ENCODE results near the gene ARHGAP1. TPM values are rescaled to one million over a fixed set of nuclear protein-coding genes. Genes with fewer than 3 reads are reported as not detected.

ARHGAP1 gene
- polyA plus RNA-seq, 3 donors: 31.6 to 59.3 (median 44.1) TPM

DNA sequence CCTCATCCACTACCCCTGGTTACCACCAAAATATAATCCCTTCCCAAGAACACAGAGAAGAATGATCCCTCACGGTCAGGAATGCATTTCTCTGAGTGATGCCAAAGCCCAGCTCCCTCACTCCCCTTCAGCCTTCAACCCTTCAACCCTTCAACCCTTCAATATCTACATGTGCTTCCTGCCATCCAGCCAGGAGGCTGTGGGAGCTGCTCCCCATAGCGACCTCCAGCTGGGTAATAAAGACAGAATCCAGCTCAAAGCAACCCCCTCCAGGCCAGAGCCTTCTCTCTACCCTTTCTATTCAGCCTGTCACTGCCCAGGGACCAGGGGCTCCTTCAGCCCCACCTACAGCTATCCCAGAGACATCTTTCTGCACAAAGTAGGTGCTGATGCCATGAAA, 2.7 kb downstream of the ARHGAP1 start:
- WGBS (ENCODE audit: insufficient coverage): 86% methylated on average over 2 of the region's 2 CpGs
- Histone ChIP-seq H3K4me3 (replicated peaks in 1 of 3; ENCODE audit: low read depth in 2 of 3, low read length in 3 of 3) (no peak overlapping the region), H3K36me3 (replicated peaks in 1 of 2; ENCODE audit: control insufficient read depth in 1 of 2, insufficient read depth in 2 of 2, low read length in 2 of 2) (peaks cover 45 to 61% of the 10 kb centered on the region in 2 donors)

DNA sequence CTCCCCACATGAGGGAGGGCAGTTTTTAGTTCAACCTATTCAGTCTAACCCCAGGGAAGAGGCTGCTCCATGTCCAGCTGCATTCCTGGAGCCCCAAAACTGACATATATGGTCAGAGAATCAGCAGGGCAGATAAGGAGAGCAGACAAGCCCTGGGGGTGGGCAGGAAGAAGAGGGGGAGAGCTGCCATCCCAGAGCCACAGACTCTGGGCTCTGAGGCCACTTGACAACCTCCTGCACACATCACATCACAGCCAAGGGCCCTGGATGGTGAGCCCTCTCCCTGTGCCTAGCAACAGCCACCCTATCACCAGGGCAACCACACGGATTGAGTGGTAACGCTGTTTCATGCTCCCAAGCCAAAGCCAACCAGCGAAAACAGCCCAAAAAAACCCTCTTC, 3.1 kb downstream of the ARHGAP1 start:
- no peaks in the 10 kb centered on the region for H3K9me3 ChIP-seq (replicated peaks in 1 of 2; ENCODE audit: control insufficient read depth in 1 of 2, insufficient read depth in 1 of 2, low read length in 2 of 2)
- no peak overlapping the region for H3K4me2 ChIP-seq (replicated peaks; ENCODE audit: extremely low read depth, low read length, poor library complexity, severe bottlenecking)
- peak overlapping the region in 1 of 2 donors; percentile 50 for H3K27ac ChIP-seq (ENCODE audit: low read depth in 1 of 2, low read length in 2 of 2)
- H3K4me3 ChIP-seq (replicated peaks in 1 of 3; ENCODE audit: low read depth in 2 of 3, low read length in 3 of 3): no peak overlapping the region
- H3K4me1 ChIP-seq (ENCODE audit: control insufficient read depth in 1 of 2, insufficient read depth in 2 of 2, low read length in 2 of 2): peaks cover 23 to 38% of the 10 kb centered on the region in 2 donors
- no peaks in the 10 kb centered on the region for H3K27me3 ChIP-seq (ENCODE audit: control insufficient read depth in 2 of 2, insufficient read depth in 2 of 2, low read length in 2 of 2)
- Mint-ChIP-seq H3K4me3 (no peak overlapping the region), H3K27ac (peak overlapping the region in 3 of 7 donors; percentile 48 to 85 (median 61)), H3K4me1 (peaks cover 35% of the 10 kb centered on the region), H3K27me3 (ENCODE audit: low read depth in 3 of 3) (peaks cover 0 to 4% (median 0%) of the 10 kb centered on the region in 3 donors), H3K9me3 (peaks cover 0 to 2% (median 0%) of the 10 kb centered on the region in 7 donors), H3K36me3 (peaks cover 36 to 58% of the 10 kb centered on the region in 2 donors)
- no peak overlapping the region for H2AFZ ChIP-seq (ENCODE audit: insufficient read depth, low read depth, low read length, poor library complexity, severe bottlenecking)
- intact Hi-C loops (cut with micrococcal nuclease): no loop called here
- peak overlapping the region; percentile 25 for H3K9ac ChIP-seq (ENCODE audit: insufficient read depth, low read length, poor library complexity, severe bottlenecking)
- WGBS (ENCODE audit: insufficient coverage): 86% methylated on average over 3 of the region's 3 CpGs
- H3K79me2 ChIP-seq (ENCODE audit: insufficient read depth, low read length): peaks cover 87% of the 10 kb centered on the region
- peaks cover 43 to 61% of the 10 kb centered on the region in 2 donors for H3K36me3 ChIP-seq (replicated peaks in 1 of 2; ENCODE audit: control insufficient read depth in 1 of 2, insufficient read depth in 2 of 2, low read length in 2 of 2)
- no peak for TF ChIP-seq CTCF (IDR thresholded peaks at IDR 0.05)
- peaks cover 63% of the 10 kb centered on the region for H4K20me1 ChIP-seq (ENCODE audit: insufficient read depth, low read length)
- no peak for DNase-seq

More for the DNA sequence above, 2.7 kb downstream of the ARHGAP1 start:
- no peak for DNase-seq
- Mint-ChIP-seq H3K27ac (peak overlapping the region in 3 of 7 donors; percentile 48 to 85 (median 61)), H3K27me3 (ENCODE audit: low read depth in 3 of 3) (peaks cover 0 to 4% (median 0%) of the 10 kb centered on the region in 3 donors), H3K4me3 (no peak overlapping the region), H3K36me3 (peaks cover 37 to 58% of the 10 kb centered on the region in 2 donors), H3K9me3 (peaks cover 0 to 2% (median 0%) of the 10 kb centered on the region in 7 donors), H3K4me1 (peaks cover 39% of the 10 kb centered on the region)
- Histone ChIP-seq H3K9ac (ENCODE audit: insufficient read depth, low read length, poor library complexity, severe bottlenecking) (peak overlapping the region; percentile 25), H3K27ac (ENCODE audit: low read depth in 1 of 2, low read length in 2 of 2) (peak overlapping the region in 1 of 2 donors; percentile 50), H3K27me3 (ENCODE audit: control insufficient read depth in 2 of 2, insufficient read depth in 2 of 2, low read length in 2 of 2) (no peaks in the 10 kb centered on the region), H4K20me1 (ENCODE audit: insufficient read depth, low read length) (peaks cover 63% of the 10 kb centered on the region), H3K4me1 (ENCODE audit: control insufficient read depth in 1 of 2, insufficient read depth in 2 of 2, low read length in 2 of 2) (peaks cover 23 to 42% of the 10 kb centered on the region in 2 donors), H2AFZ (ENCODE audit: insufficient read depth, low read depth, low read length, poor library complexity, severe bottlenecking) (no peak overlapping the region), H3K79me2 (ENCODE audit: insufficient read depth, low read length) (peaks cover 91% of the 10 kb centered on the region), H3K4me2 (replicated peaks; ENCODE audit: extremely low read depth, low read length, poor library complexity, severe bottlenecking) (no peak overlapping the region), H3K9me3 (replicated peaks in 1 of 2; ENCODE audit: control insufficient read depth in 1 of 2, insufficient read depth in 1 of 2, low read length in 2 of 2) (no peaks in the 10 kb centered on the region)
- no peak for TF ChIP-seq CTCF (IDR thresholded peaks at IDR 0.05)
- intact Hi-C loops (cut with micrococcal nuclease): no loop called here
